Measurements from ENCODE around the gene TTC17. TPM values are rescaled to one million over a fixed set of nuclear protein-coding genes. Genes with fewer than 3 reads are reported as not detected.
"Not testable (repeated sequence)": the region's sequence is repeated elsewhere in the genome, so short reads cannot be mapped to it uniquely, and the experiment has no call there.

Gene TTC17
- total RNA-seq, 1 donor from 2014 or later = 108 TPM

DNA sequence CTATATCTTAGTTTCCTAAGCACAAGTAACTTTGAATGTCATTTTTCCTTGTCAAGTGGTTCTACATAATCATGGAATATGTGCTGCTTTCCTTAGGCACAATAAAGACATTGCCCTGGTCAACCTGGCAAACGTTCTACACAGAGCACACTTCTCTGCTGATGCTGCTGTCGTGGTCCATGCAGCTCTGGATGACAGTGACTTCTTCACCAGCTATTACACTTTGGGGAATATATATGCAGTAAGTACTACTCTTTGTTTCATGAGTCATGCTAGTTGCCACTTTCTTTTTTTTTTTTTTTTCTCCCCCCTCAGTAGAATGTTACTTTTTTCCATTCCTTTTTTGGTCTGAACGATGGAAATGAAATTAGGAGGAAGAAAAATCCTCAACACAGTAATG lies 38.5 kb downstream of the TTC17 start:
- TF ChIP-seq, protein P1, sequence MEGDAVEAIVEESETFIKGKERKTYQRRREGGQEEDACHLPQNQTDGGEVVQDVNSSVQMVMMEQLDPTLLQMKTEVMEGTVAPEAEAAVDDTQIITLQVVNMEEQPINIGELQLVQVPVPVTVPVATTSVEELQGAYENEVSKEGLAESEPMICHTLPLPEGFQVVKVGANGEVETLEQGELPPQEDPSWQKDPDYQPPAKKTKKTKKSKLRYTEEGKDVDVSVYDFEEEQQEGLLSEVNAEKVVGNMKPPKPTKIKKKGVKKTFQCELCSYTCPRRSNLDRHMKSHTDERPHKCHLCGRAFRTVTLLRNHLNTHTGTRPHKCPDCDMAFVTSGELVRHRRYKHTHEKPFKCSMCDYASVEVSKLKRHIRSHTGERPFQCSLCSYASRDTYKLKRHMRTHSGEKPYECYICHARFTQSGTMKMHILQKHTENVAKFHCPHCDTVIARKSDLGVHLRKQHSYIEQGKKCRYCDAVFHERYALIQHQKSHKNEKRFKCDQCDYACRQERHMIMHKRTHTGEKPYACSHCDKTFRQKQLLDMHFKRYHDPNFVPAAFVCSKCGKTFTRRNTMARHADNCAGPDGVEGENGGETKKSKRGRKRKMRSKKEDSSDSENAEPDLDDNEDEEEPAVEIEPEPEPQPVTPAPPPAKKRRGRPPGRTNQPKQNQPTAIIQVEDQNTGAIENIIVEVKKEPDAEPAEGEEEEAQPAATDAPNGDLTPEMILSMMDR (IDR thresholded peaks at IDR 0.05; ENCODE audit: unreplicated experiment) = no peak
- no peak for DNase-seq (ENCODE audit: low spot score, unreplicated experiment)
- H3K4me3 Mint-ChIP-seq (ENCODE audit: low read depth) = no peak overlapping the region
- H3K27me3 Mint-ChIP-seq = no peaks in the 10 kb centered on the region
- peaks cover 25% of the 10 kb centered on the region for H3K36me3 Mint-ChIP-seq (ENCODE audit: insufficient read depth)
- no peaks in the 10 kb centered on the region for H3K9me3 Mint-ChIP-seq (ENCODE audit: low read depth)
- H3K4me1 Mint-ChIP-seq (ENCODE audit: low read depth) = no peaks in the 10 kb centered on the region
- no peak overlapping the region for H3K27ac Mint-ChIP-seq

DNA sequence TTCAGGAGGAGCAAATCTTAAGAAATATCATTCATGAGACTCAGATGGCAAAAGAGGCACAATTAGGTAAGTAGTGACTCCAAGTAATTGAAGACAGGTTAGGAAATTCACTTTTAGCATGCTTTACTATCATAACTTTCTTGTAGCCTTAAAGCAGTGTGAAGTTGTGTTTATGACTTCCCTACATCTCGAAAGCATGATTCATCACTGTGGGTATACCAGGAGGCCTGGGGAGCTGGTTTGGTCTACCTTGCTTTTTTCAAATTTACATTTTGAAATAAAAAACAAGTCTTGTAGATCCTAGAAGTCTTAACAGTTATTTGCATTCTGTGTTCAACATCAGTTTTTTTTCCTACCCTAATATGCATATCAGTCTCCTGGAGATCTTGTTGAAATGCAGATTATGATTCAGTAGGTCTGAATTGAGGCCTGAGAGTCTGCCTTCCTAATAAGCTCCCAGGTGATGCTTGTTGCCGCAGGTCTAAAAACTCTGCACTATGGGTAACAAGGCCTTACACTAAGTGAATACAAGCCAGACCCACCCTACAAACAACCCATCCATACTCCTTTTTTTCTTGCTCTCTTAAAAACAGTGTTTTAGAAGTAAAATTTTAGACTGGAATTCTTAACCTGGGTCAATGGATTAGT lies 41.4 kb downstream of the TTC17 start:
- no peak for DNase-seq (ENCODE audit: low spot score, unreplicated experiment)
- H3K27ac Mint-ChIP-seq = no peak overlapping the region
- no peaks in the 10 kb centered on the region for H3K9me3 Mint-ChIP-seq (ENCODE audit: low read depth)
- H3K4me1 Mint-ChIP-seq (ENCODE audit: low read depth) = no peaks in the 10 kb centered on the region
- no peak overlapping the region for H3K4me3 Mint-ChIP-seq (ENCODE audit: low read depth)
- no peaks in the 10 kb centered on the region for H3K27me3 Mint-ChIP-seq
- H3K36me3 Mint-ChIP-seq (ENCODE audit: insufficient read depth) = peaks cover 21% of the 10 kb centered on the region
- TF ChIP-seq, protein P1 (IDR thresholded peaks at IDR 0.05; ENCODE audit: unreplicated experiment) = no peak

DNA sequence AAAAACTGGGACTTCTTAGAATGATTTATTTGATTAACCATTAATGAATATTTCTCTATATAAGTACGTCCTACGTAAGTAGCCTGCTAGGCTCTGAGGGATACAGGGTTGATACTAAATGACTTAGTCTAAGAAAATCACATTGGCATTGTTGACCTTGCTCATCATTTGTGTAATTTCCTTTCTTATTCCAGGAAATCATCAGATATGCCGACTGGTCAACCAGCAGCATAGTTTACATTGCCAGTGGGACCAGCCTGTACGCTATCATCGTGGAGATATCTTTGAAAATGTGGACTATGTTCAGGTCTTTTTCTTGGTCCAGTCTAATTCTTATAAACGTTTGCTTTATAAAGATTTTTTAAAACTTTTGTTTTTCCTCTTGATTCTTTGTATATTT lies 42.5 kb downstream of the TTC17 start:
- H3K9me3 Mint-ChIP-seq (ENCODE audit: low read depth) = no peaks in the 10 kb centered on the region
- no peak for DNase-seq (ENCODE audit: low spot score, unreplicated experiment)
- no peak overlapping the region for H3K27ac Mint-ChIP-seq
- peaks cover 24% of the 10 kb centered on the region for H3K36me3 Mint-ChIP-seq (ENCODE audit: insufficient read depth)
- TF ChIP-seq, protein P1 (IDR thresholded peaks at IDR 0.05; ENCODE audit: unreplicated experiment) = no peak
- no peak overlapping the region for H3K4me3 Mint-ChIP-seq (ENCODE audit: low read depth)
- H3K4me1 Mint-ChIP-seq (ENCODE audit: low read depth) = no peaks in the 10 kb centered on the region
- H3K27me3 Mint-ChIP-seq = no peaks in the 10 kb centered on the region

- peaks cover 24% of the 10 kb centered on the region for H3K36me3 Mint-ChIP-seq (ENCODE audit: insufficient read depth)
- H3K9me3 Mint-ChIP-seq (ENCODE audit: low read depth); DNase-seq (ENCODE audit: low spot score, unreplicated experiment); H3K4me1 Mint-ChIP-seq (ENCODE audit: low read depth); H3K27me3 Mint-ChIP-seq; H3K27ac Mint-ChIP-seq; H3K4me3 Mint-ChIP-seq (ENCODE audit: low read depth): not testable (repeated sequence)
Observed at GRCh38 chr11:43401811-43402210, 43.1 kb downstream of the TTC17 start.

DNA sequence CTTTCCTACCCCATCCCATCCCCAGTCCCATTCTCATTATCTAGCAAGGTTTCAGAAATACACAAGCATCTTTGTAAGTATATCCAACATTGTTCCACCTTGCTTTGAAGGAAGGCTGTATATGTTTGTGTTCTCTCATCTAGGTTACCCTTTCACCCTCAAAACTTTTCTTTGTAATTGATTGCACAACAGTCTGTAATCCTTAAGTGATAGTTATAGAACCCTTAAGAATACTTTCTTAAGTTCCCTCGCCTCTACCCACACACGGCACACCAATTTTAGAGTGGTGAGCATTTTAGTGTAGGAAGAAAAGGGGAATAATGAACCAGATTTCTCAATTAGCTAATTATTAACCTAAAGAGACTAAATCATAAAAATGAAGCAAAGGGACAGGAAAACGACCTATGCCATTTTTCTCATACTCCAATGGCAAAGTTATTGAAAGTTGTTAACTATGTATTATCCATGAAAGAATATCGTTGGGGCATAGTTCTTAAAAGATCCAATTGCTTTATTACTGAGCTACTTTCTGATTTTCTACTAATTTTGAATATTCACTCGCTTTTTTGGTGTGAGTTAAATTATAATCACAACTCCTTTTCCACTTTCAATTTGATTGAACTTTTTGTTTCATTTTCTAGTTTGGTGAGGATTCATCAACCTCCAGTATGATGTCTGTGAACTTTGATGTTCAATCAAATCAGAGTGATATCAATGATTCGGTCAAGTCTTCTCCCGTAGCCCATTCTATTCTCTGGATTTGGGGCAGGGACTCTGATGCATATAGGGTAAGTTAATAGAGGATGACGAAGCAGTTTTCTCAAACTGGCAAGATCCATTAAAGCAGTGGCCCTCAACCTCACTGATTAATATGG lies 44.9 kb downstream of the TTC17 start:
- no peaks in the 10 kb centered on the region for H3K4me1 Mint-ChIP-seq (ENCODE audit: low read depth)
- no peaks in the 10 kb centered on the region for H3K27me3 Mint-ChIP-seq
- H3K36me3 Mint-ChIP-seq (ENCODE audit: insufficient read depth) = peaks cover 24% of the 10 kb centered on the region
- TF ChIP-seq, protein P1 (IDR thresholded peaks at IDR 0.05; ENCODE audit: unreplicated experiment) = no peak
- no peak for DNase-seq (ENCODE audit: low spot score, unreplicated experiment)
- no peak overlapping the region for H3K27ac Mint-ChIP-seq
- H3K4me3 Mint-ChIP-seq (ENCODE audit: low read depth) = no peak overlapping the region
- no peaks in the 10 kb centered on the region for H3K9me3 Mint-ChIP-seq (ENCODE audit: low read depth)

Measured in progenitor cell of endocrine pancreas (in vitro differentiated cells).